NCI-H2107 treated with DMSO at 0.1 percent for 48 hours (cell line): Measurements from ENCODE around the gene STX12.
"Not testable (repeated sequence)": the region's sequence is repeated elsewhere in the genome, so short reads cannot be mapped to it uniquely, and the experiment has no call there.

Experiments used
- DNase-seq: peaks from one replicate; lab custom pipeline; 2025; ENCODE audit not compliant: unreplicated experiment; lab: John Stamatoyannopoulos, UW

The STX12 gene

GRCh38 chr1:27865821-27866220, 92.8 kb downstream of the STX12 start:
- no peak for DNase-seq

- no peak for DNase-seq
Observed at GRCh38 chr1:27868556-27868931, 95.5 kb downstream of the STX12 start.

- no peak for DNase-seq
Observed at GRCh38 chr1:27868932-27869718, 96.1 kb downstream of the STX12 start.

- no peak for DNase-seq
Observed at GRCh38 chr1:27869719-27870085, 96.7 kb downstream of the STX12 start.

GRCh38 chr1:27871076-27871475, 98.1 kb downstream of the STX12 start:
- not testable (repeated sequence) for DNase-seq

- DNase-seq = no peak
Observed at GRCh38 chr1:27872059-27872801, 99.2 kb downstream of the STX12 start, which contains the start of gene THEMIS2. THEMIS2 (plus strand) TSS chr1:27872544; CDS start chr1:27872572, 28 bp downstream.

- DNase-seq = no peak
Observed at GRCh38 chr1:27872802-27873551, 100.0 kb downstream of the STX12 start.

GRCh38 chr1:27873671-27874384, 100.8 kb downstream of the STX12 start:
- DNase-seq = no peak
